GM18868 (cell line): ENCODE measurements around the gene SFT2D1.

Experiments used
- ATAC-seq: cut with Tn5 transposase; IDR thresholded peaks from one replicate; pipeline ENCODE4 v1.9.1; 2021; ENCODE audit warnings: mild to moderate bottlenecking, moderate library complexity; ENCODE audit not compliant: unreplicated experiment

The SFT2D1 gene

DNA sequence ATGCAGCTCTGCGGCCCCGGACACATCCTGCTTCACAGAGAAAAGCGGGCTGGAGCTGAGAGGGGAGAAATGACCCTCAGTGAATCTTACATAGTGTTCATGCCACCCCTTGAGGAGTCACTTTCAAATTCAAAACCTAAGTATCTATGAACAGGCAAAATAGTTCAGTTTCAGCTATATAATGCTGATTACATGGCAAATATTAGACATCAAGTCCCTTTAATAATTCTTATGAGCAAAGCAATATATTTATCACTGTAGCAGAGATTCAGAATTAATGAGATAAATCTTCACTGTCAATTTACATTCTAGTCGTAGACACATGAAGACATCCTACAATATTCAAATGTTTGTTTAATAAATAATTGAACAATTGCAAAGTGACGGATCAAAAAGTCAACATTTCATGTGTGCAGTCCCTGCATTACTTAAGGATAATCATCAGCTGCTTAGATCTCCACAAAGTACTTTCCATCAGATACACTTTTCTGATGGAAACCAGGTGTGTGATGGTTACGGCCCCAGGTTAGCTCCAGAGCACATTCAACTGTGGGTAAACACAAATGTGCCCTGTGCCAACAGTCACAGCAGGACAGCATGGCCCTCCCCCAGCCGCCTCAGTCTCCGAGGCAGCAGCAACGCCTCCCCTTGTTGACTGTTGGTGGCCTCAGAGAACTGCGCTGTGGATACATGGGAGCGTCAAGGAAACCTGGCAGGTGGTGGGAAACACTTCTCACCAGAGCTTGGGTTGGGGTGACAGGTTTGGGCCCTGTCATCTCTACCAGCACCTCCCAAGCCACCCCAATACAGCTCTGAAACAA is 33.4 kb downstream of the SFT2D1 start:
- ATAC-seq = no peak

- ATAC-seq = peak; percentile 59
Measured at GRCh38 chr6:166308033-166308768, 34.1 kb downstream of the SFT2D1 start, which contains the start of gene PRR18. Gene PRR18, minus strand, starts transcription at chr6:166308392. Its CDS starts 250 bp downstream, at chr6:166308142.

GRCh38 chr6:166307082-166308032 is 35.0 kb downstream of the SFT2D1 start:
- ATAC-seq = peak; percentile 27

GRCh38 chr6:166306378-166307081 is 35.8 kb downstream of the SFT2D1 start:
- ATAC-seq = no peak

GRCh38 chr6:166305562-166306117 is 36.7 kb downstream of the SFT2D1 start:
- no peak for ATAC-seq

- ATAC-seq = no peak
Measured at GRCh38 chr6:166304106-166304505, 38.2 kb downstream of the SFT2D1 start.

DNA sequence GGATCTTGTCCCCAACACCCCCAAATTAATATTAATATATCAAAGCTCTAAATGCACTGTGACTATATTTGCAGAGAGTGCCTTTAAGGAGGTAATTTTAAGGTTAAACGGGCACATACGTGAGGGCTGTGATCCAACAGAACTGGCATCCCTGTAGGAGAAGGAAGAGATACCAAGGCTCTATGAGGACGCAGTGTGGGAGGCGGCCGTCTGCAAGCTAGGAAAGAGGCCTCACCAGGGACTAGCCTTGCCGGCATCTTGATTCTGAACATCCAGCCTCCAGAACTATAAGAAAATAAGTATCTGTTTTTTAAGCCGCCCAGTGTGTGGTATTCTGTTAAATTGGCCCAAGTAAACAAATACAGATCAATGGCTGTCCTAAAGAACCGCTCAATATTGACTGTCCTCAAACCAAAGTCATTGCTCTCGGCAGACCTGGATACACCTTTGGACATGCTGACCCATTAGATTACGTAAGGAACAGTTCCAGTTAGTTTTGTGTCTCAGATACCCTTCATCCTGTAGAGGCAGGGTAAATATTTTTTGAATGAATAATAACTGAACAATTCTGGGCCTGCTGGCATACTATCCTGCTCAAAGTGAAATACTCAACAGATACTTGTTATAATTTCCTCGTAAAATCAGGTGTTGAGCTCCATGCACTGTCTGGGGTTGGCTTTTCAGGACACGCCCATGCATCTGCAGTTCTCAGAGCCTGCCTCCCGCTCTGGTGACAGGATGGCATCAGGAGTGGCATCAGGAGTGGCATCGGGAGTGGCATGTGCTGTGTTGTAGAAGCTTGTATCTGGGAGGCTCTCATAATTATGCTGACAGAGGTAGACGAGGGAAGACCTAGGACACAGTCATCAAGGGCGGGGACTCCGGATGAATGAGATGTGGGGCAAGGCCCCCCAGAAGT is 40.5 kb downstream of the SFT2D1 start:
- no peak for ATAC-seq

DNA sequence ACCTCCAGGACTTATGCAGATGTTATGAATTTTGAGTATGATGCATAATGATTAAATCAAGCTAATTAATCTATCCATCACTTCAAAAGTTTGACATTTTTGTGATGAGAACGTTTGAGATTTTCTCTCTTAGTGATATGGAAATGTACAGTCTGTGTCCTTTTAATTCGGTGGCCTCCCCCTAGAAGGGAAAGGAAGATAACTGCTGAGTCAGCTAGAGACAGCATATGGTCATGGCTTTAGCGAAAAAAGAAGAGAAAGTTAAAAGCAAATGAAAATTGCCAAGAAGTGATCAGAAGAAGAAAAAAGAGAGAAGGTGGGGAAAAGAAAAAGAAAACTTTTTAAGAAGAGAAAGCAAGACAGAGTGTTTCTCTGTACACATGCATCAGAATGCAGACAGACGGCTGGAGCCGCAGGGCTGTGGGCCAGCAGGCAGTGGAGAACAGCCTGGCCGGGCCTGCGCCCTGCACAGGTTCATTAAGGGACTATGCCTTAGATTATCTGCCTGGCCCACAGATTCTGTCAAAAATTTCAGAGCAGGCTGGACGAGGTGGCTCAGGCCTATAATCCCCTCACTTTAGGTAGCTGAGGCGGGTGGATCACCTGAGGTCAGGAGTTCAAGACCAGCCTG is 41.9 kb downstream of the SFT2D1 start:
- ATAC-seq = no peak

DNA sequence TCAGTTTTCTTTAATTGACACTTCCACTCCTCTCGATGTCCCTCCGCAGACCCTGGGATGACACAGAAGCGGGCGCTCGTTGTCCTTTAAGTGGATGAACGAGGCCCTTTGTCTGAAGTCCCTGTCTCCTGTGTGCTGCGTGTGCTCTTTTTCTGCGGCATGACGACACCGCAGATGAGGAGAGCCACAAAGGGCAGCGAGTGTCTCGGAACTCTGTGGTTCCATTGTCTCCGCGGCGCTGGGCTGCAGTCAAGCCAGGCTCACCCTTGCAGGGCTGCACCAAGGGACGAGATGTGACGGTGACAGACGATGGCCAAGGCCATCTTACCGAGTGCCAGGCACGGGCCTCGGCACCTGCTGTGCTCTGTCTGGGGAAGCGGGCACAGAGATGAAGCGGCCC is 44.7 kb downstream of the SFT2D1 start:
- ATAC-seq = no peak

DNA sequence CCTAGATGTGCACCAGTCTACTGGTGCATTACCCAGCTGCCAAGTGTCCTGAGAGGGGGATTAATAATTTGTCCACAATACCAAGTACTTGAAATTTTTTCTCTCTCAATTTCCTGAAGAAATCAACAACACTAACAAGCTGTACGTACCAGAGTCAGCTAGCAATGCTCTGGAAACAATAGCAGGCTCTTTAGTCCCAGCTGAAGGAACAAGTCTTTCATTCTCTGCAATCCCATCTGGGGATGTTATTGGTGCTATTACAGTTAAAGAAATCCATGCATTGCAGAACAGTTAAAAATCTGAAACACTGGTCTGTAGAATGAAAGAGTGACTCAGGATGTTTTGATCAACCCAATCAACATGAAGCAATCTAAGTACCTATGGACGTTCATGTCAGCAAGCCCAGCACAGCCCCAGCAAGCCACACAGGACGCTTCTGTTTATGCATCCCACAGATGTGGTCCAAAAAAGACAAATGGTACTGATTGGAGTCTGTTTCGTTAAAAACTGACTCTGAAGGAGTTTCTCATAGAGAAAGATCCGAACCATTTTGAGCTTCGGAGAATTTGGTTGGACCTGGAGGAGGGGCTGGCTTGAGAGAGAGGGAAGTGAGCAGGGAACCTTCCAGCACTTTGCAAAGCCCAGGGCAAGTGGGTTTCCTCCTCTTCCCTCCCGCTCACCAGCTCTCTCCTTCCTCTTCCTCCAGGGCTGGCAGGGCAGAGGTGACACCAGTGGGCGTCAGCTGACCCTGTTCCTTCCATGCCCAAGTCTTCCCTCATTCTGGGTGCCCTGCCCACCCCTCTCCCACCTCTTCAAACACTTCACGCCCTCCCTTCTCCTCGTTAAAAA is 46.1 kb downstream of the SFT2D1 start:
- no peak for ATAC-seq

DNA sequence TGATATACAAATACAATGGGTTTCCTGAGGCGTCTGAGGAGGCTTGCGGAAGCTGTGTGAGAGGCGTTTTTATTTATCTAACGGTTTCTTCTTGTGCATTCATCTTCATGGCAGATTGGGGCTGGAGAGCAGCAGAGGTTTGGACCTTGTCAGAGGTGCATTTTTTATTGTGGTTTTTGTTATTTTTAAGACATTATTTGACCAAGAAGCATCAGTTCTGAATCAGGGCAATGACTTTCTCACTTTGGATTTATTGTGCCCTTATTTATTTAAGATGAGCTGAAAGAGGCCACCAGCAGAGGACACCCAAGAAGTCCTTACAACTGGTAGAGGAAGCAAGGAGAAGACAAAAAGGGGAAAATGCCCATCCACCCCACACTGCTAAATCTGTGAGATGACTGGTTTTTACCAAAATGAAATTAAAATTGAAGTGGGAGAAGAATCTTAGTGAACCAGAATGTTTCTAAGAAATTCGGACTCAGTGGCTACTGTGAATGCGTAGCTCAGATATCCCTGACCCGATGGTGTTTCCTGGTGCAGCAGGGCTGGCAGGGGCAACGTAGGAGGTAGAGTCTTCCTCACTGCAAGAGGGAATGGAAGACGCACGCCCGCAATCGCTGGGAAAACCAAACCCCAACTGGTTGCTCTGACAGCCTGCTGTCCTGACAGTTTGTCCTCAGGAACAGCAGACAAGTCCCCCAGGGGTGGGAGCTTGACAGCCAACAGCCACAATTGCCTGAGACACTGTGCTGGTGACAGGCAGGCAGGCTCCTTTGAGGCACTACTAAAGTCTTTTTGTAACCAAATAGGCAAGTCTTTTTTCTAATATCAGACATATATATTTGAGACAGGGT is 48.4 kb downstream of the SFT2D1 start:
- ATAC-seq = no peak

DNA sequence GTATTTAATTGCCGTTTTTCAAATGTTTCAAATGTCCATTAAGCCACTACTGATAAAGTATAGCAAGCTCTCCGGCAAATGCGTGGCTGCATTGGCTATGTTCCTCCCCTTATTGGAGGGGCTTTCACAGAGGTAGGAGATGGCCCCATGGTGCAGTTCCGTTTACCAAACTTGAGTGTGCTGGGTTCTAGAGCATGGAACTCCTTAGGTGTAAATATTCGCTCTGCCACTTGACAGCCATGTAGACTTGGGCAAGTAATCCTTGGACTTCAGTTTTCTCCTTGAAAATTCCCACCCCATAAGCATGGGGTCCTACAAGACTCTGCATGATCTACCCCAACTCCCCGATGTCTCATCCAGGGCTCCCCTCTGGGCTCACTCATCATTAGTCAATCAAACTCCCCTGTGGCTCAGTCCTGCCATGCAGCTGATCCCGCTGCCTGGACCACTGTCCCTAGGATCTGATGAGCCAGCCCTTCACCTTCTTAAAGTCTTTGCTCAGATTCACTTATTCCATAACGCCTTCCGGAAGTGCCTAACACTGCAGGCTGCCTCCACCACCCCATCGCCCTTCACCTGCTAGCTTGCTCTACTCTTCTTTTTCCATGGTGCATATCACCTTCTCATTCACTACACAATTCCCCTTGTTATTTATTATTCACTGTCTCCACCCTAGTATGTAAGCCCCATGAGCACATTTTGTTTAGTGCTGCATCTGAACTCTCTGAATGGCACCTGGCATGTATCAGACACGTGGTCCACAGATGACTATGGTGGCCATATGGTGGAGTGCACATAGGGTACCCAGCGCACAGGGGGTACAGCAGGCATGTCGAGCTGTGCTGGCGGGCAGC is 52.9 kb downstream of the SFT2D1 start:
- ATAC-seq = no peak

- ATAC-seq = peak; percentile 96
Measured at GRCh38 chr6:166286839-166287271, 55.5 kb downstream of the SFT2D1 start.

- no peak for ATAC-seq
Measured at GRCh38 chr6:166285233-166285632, 57.1 kb downstream of the SFT2D1 start.

DNA sequence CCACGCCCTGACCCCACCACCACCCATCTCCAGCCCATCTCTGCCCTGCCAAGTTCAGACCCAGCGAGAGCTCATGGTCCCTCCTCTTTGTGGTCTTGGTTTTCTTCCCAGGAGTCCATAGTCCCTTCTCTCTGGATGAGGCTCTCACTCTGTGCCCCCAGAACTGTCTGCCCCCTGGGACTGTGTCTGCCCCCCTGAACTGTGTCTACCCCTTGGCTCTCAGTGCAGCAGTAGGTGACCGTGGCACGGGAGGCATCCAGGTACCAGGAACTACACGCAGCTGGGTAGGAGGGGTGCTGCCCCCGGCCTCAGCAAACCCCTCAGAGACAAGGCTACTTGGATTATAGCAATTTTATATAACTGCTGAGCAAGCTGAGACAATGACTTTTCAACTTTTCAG is 57.7 kb downstream of the SFT2D1 start:
- no peak for ATAC-seq
